Natural killer cell treated with Interleukin-12 subunit alpha and Interleukin-12 subunit beta and Interleukin-15 and Interleukin-18, amount 100 ng/mL, for 72 hours (primary cell): ENCODE measurements around the gene CEP131. TPM values are rescaled to one million over a fixed set of nuclear protein-coding genes. Genes with fewer than 3 reads are reported as not detected.
A peak's percentile ranks its signal among the peaks of the same experiment; 100 is the strongest.

ENCODE experiments used
- ATAC-seq, 2 donors: fragments of 150-1000 bp; cut with Tn5 transposase in 1 of 2; sonication (Bioruptor Pico), chemical (Tn5 transposase) in 1 of 2; 2 replicates each; pipeline ENCODE4 v1.10.0; 2021
- DNase-seq: peaks from one replicate; pipeline ENCODE4 v3.0.0; 2022; ENCODE audit warnings: low spot score
- H3K27ac Mint-ChIP-seq, 2 donors: 1 replicate in 1 of 2; 2 replicates in 1 of 2; pipeline ENCODE4 v1.8.0; 2022; ENCODE audit warnings: mixed read lengths in 2 of 2, mild to moderate bottlenecking in 1 of 2, moderate library complexity in 1 of 2
- H3K27me3 Mint-ChIP-seq, 2 donors: 1 replicate in 1 of 2; 2 replicates in 1 of 2; pipeline ENCODE4 v1.8.0; 2022; ENCODE audit warnings: mixed read lengths in 2 of 2
- H3K36me3 Mint-ChIP-seq: one replicate; pipeline ENCODE4 v1.8.0; 2022; ENCODE audit warnings: mixed read lengths
- H3K4me1 Mint-ChIP-seq, 2 donors: 1 replicate in 1 of 2; 2 replicates in 1 of 2; pipeline ENCODE4 v1.8.0; 2022; ENCODE audit warnings: low read depth in 2 of 2, mixed read lengths in 2 of 2, mild to moderate bottlenecking in 1 of 2
- H3K4me3 Mint-ChIP-seq: one replicate; pipeline ENCODE4 v1.8.0; 2022; ENCODE audit warnings: mixed read lengths
- H3K9me3 Mint-ChIP-seq: 2 replicates; pipeline ENCODE4 v1.8.0; 2022; ENCODE audit warnings: mixed read lengths
- total RNA-seq, 2 donors: library from RNA; stranded (reverse); gene quantifications; one replicate each; pipeline ENCODE4 v1.2.3, GENCODE V29; 2022

CEP131 gene
- total RNA-seq, 2 donors from 2014 or later: 7.8 to 14.5 TPM

DNA sequence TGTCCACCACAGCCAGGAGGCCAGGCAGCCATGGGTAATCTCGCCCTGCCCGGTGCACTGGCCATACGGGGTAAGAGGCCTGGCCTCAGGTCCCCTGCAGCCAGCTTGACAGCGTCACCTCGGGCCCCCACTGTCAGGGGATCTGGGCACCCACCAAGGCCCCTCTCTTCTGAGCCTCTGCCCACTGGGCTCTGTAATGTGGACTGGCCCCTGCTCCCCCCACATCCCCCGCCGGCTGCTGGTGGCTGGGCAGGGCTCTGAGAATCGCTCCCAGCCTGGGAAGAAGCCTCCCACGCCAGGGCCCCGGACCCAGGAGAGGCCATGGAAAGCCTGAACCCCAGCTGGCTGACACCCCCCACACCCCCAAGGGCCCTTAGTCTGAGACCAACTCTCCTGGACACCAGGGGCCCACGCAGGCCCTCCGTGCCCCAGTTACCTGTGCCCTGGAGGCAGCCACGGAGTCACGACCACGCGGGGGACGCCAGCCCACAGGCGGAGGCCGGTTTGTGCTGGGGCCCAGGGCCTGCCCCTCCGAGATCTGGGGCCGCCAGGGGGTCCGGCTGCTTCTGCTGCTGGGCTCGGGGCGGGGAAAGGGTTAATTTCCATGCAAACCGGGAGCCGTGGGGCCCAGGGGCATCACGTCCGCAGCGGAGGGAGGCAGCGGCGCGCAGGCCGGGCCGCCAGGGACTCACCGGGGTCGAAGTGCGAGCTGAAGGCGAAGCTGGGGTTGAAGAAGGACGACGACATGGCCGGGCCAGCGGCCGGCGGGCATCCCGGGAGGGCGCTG is 57.3 kb downstream of the CEP131 start, which contains the start of gene PVALEF:
PVALEF (plus strand) TSS at position 262 of the 787 bp plus-strand sequence. CDS start 15,720 bp downstream, outside the sequence.
- ATAC-seq: no peak
- H3K9me3 Mint-ChIP-seq: no peaks in the 10 kb centered on the region

DNA sequence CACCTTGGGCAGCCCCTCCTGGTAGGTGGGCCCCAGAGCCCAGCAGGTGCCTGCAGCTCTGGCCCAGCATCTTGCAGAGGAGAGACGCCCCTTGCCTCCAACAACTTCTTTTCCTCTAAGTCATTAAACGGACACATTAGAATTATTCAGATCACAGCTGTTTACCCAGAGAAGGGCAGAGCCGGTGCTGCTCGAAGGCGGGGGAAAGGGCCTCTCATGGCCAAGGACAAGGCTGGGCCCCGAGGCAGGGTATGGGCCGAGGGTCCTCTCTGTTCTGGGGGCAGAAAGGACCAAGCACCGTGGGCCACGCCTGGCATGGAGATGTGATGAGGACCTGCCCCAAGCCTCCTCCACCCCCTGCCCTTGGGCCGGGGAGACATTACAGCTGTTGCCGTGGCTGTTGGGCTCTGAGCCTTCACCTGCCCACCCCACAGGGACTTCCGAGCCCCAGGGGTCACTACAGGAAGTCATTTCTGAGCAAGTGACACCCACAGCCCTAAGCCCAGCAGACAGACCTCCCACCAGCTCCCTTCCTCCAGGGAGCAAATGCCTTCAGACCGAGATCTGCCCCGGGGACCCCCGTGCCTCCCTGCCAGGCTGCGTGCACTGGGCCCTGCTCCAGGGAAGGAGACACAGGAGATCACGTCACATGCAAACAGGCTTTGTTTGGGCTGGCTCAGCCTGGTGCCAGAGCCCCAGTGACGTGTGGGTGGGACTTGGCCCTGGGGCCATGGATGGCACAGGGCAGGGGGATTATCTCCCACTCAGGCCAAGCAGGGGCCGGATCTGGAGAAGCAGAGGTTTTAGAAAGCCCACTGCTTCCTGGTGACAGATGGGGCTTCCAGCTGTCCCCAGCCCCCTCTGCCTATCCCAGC is 58.2 kb downstream of the CEP131 start:
- Mint-ChIP-seq H3K4me1 (peaks cover 0 to 3% of the 10 kb centered on the region in 2 donors), H3K27ac (no peak overlapping the region), H3K9me3 (no peaks in the 10 kb centered on the region), H3K27me3 (peaks cover 0 to 2% of the 10 kb centered on the region in 2 donors), H3K36me3 (no peaks in the 10 kb centered on the region), H3K4me3 (no peak overlapping the region)
- DNase-seq (peak; percentile 42), ATAC-seq (no peak)

More for the DNA sequence above, 57.3 kb downstream of the CEP131 start, which contains the start of gene PVALEF:
- DNase-seq: peak; percentile 60
- no peaks in the 10 kb centered on the region for H3K36me3 Mint-ChIP-seq
- peak within 1 kb of the TSS; percentile 17 for H3K4me3 Mint-ChIP-seq
- H3K27ac Mint-ChIP-seq: no peak within 1 kb of the TSS
- H3K4me1 Mint-ChIP-seq: peaks cover 0 to 2% of the 10 kb centered on the region in 2 donors
- H3K27me3 Mint-ChIP-seq: peaks cover 0 to 2% of the 10 kb centered on the region in 2 donors

DNA sequence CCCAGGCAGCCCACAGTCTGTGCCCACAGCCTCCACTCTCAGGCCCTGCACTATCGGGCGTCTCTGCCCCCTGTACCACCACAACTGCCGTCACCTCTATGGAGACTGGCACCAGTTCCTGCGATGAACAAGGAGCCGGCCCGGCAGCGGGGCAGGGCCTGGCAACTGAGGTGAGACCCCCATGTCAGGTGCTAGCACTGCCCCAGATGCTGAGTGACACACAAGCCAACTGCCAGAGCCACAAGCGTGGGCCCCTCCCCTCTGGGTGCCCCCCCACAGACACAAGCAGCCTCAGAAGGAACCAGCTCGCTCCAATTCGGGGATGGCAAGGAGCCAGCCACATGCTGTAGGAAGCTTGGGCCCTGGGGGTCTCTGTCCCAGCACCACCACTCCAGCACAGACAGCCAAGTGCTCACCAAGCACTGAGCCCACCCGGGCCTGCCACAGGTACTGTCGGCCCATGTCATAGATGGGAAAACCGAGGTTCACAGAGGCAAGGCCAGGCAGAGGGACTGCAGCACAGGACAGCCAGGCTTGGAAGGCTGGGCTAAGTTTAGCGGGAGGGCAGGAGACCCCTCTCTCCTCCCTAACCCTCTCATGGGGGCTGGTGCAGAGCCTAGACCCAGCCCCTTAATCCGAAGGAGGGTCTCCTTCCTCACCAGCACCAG is 58.9 kb downstream of the CEP131 start:
- no peaks in the 10 kb centered on the region for H3K36me3 Mint-ChIP-seq
- peaks cover 0 to 2% of the 10 kb centered on the region in 2 donors for H3K27me3 Mint-ChIP-seq
- H3K4me1 Mint-ChIP-seq: peaks cover 0 to 6% of the 10 kb centered on the region in 2 donors
- H3K27ac Mint-ChIP-seq: no peak overlapping the region
- no peaks in the 10 kb centered on the region for H3K9me3 Mint-ChIP-seq
- H3K4me3 Mint-ChIP-seq: no peak overlapping the region
- ATAC-seq (no peak), DNase-seq (peak; percentile 22)

DNA sequence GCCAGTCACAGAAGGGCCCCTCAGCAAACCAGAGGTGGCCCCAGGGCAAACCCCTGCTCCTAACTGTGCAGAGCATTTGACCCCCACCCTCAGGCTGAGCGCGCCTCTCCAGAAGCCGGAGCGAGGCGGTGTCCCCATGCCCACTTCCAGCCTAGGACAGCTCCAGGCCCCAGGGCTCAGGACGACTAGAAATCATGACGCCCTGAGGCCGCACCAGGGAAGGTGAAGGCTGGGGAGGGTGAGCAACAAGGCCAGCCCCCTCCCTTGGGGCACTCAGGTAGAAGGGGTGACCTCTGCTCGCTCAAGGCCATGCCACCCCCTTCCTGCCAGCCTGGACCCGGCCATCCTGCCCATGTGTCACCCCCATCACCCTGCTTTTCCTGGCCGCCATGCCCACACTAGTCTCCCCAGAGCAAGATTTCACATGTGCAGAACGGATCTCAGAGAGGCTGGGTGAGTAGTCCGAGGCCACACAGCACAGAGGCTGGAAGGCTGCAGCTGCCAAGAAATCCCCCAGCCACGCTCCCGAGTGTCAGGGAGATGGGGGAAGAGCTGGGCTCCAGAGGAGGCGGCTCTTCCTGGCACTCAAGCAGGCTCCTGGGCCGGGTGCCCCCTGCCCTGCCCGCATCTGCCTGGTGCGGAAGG is 59.6 kb downstream of the CEP131 start:
- Mint-ChIP-seq H3K4me3 (no peak overlapping the region), H3K4me1 (peaks cover 0 to 7% of the 10 kb centered on the region in 2 donors), H3K27me3 (peaks cover 0 to 2% of the 10 kb centered on the region in 2 donors), H3K27ac (no peak overlapping the region), H3K36me3 (no peaks in the 10 kb centered on the region), H3K9me3 (no peaks in the 10 kb centered on the region)
- ATAC-seq (no peak), DNase-seq (peak; percentile 58)

DNA sequence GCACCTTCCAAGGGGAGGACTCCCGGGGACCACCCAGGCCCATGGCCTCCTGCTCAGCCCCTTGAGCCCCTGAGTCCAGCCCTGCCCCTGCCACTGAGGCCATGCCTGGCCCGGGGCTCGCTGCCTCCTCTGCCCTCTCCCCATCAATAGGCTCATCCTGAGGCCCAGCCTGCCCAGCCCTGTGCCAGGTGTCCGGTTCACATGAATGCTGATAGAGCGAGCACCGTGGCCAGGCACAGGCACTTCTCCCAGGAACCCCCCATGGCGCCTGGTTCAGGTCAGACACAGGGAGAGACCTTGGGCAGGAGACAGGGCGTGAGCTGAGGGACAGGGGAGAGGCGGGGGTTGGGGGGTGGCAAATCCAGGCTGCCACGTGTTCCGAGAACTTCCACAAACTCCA is 60.3 kb downstream of the CEP131 start:
- peaks cover 0 to 7% of the 10 kb centered on the region in 2 donors for H3K4me1 Mint-ChIP-seq

DNA sequence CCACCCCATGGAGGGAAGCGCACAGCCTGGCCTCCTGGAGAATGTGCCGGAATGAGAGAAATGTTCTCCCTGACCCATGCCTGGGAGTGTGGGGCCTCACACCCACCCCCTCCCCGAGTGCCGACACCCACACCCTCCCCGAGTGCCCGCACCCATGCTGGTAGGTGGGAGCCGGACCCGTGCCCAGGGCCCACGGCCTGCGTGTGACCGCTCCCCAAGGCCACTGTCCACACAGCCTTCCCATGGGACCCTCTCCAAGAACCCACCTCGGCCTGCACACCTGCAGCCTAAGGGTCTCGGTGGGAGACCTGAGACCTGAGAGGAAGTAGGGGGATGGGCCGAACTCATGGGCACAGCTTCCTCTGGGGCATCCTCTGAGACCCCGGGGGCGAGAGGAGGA is 60.8 kb downstream of the CEP131 start:
- DNase-seq (no peak), ATAC-seq (no peak)
- Mint-ChIP-seq H3K27ac (no peak overlapping the region), H3K4me1 (peaks cover 0 to 7% of the 10 kb centered on the region in 2 donors), H3K36me3 (no peaks in the 10 kb centered on the region), H3K9me3 (no peaks in the 10 kb centered on the region), H3K4me3 (no peak overlapping the region), H3K27me3 (no peaks in the 10 kb centered on the region)

More for the DNA sequence above, 60.3 kb downstream of the CEP131 start:
- Mint-ChIP-seq H3K27me3 (peaks cover 0 to 2% of the 10 kb centered on the region in 2 donors), H3K9me3 (no peaks in the 10 kb centered on the region), H3K27ac (no peak overlapping the region), H3K4me3 (no peak overlapping the region), H3K36me3 (no peaks in the 10 kb centered on the region)
- ATAC-seq: no peak
- peak; percentile 61 for DNase-seq

DNA sequence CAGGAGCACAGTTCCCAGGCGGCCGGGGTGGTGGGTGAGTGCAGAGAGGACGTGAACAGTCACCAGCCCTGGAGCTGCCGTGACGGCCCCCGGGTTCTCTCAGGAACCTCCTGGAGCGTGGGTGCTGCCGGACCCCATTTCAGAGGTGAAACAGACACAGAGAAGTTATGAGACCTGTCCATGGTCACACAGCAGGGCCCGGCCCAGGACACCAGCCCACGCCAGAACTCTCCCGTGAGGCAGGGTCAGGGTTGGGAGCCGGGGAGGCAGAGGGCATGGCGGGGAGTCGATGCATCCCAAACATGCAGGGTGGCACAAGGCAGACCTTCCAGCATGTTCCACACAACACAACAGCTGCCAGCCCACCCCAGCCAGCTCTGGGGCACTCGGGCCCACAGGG is 61.2 kb downstream of the CEP131 start:
- Mint-ChIP-seq H3K27me3 (no peaks in the 10 kb centered on the region), H3K4me1 (peaks cover 0 to 7% of the 10 kb centered on the region in 2 donors), H3K4me3 (peak overlapping the region; percentile 30), H3K9me3 (no peaks in the 10 kb centered on the region), H3K27ac (peak overlapping the region in 1 of 2 donors; percentile 59), H3K36me3 (no peaks in the 10 kb centered on the region)
- ATAC-seq (no peak), DNase-seq (no peak)

- Mint-ChIP-seq H3K27ac (peak overlapping the region in 1 of 2 donors; percentile 59), H3K4me1 (peaks cover 0 to 7% of the 10 kb centered on the region in 2 donors), H3K4me3 (peak overlapping the region; percentile 48), H3K36me3 (no peaks in the 10 kb centered on the region), H3K27me3 (no peaks in the 10 kb centered on the region), H3K9me3 (no peaks in the 10 kb centered on the region)
- DNase-seq: no peak
- peak in 1 of 2 donors; percentile 17 for ATAC-seq
Measured at GRCh38 chr17:81160747-81161453, 61.9 kb downstream of the CEP131 start.

DNA sequence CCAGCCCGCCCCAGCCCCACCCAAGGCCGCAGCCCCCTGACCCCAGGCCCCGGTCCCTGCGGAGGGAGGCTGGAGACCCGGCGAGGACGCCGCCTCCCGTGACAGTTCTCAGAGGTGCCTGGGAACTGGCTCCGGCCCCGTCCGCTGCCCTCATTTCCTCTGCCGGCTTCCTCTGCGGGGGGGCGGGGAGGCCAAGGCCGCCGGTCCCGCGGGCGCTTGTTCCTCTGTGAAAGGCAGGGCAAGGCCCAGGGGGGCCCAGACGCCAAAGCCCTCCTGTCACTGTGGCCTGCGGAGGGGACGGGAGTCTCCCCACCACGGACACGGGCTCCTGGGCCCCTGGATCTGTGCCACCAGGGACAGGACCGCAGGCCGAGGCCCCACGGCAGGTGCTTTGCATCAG is 62.5 kb downstream of the CEP131 start:
- Mint-ChIP-seq H3K27ac (peak overlapping the region in 1 of 2 donors; percentile 59), H3K4me1 (peaks cover 0 to 7% of the 10 kb centered on the region in 2 donors), H3K36me3 (no peaks in the 10 kb centered on the region), H3K4me3 (peak overlapping the region; percentile 48), H3K27me3 (no peaks in the 10 kb centered on the region), H3K9me3 (no peaks in the 10 kb centered on the region)
- DNase-seq (no peak), ATAC-seq (peak; percentile 64 to 77)

DNA sequence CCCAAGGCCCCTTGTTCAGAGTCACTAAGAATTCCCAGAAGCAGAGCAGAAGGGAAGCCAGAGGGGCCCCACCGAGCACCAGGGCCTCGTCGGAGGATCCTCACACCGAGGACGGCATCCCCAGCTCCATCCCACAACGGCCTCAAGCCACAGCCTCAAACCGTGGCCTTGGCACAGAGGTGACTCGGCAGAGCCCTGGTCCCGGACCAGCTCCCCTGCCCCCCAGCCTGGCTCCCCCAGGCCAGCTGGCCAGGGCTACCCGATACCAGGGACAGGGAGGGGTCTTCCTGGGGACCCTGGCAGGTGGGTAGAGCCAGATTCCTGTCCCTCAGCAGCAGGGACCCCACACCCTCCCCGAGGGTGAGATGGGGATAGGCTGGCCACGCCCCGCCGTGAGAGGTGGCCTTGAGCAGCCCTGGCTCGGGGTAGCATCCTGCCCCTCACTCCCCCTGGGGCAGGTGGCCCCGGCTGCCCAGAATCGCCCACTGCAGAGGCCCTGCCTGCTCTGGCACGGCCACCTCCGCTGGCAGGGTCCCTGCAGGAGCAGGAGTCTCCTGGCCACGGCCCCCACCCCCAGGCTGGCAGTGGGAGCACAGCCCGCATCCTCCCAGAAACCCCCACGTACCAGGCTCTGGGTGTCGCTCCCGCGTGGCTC is 63.0 kb downstream of the CEP131 start:
- Mint-ChIP-seq H3K27ac (no peak overlapping the region), H3K27me3 (no peaks in the 10 kb centered on the region)
- ATAC-seq: peak; percentile 3 to 49

GRCh38 chr17:81158688-81159590 is 63.8 kb downstream of the CEP131 start:
- H3K9me3 Mint-ChIP-seq: no peaks in the 10 kb centered on the region
- no peaks in the 10 kb centered on the region for H3K27me3 Mint-ChIP-seq

More for the DNA sequence above, 63.0 kb downstream of the CEP131 start:
- H3K36me3 Mint-ChIP-seq: no peaks in the 10 kb centered on the region
- no peaks in the 10 kb centered on the region for H3K9me3 Mint-ChIP-seq
- DNase-seq: no peak
- no peak overlapping the region for H3K4me3 Mint-ChIP-seq
- H3K4me1 Mint-ChIP-seq: peaks cover 0 to 7% of the 10 kb centered on the region in 2 donors

More at GRCh38 chr17:81158688-81159590, 63.8 kb downstream of the CEP131 start:
- Mint-ChIP-seq H3K36me3 (no peaks in the 10 kb centered on the region), H3K4me1 (peaks cover 0 to 7% of the 10 kb centered on the region in 2 donors), H3K4me3 (peak overlapping the region; percentile 42), H3K27ac (peak overlapping the region in 1 of 2 donors; percentile 77)
- DNase-seq (no peak), ATAC-seq (no peak)
